GM18511 (cell line): ENCODE measurements around the gene FADS1.
A peak's percentile ranks its signal among the peaks of the same experiment; 100 is the strongest.

Experiments used
- ATAC-seq: cut with Tn5 transposase; IDR thresholded peaks from one replicate; pipeline ENCODE4 v1.9.1; 2021; ENCODE audit warnings: mild to moderate bottlenecking, moderate library complexity; ENCODE audit not compliant: unreplicated experiment

The FADS1 gene

GRCh38 chr11:61827571-61828378, 11.0 kb upstream of the FADS1 start, which contains the start of gene FADS2:
Gene FADS2 (plus strand): TSS chr11:61828300. CDS start chr11:61828391, 91 bp downstream.
- ATAC-seq: peak; percentile 82

- ATAC-seq: peak; percentile 19
These were observed 10.2 kb upstream of the FADS1 start for GRCh38 chr11:61826930-61827570.

DNA sequence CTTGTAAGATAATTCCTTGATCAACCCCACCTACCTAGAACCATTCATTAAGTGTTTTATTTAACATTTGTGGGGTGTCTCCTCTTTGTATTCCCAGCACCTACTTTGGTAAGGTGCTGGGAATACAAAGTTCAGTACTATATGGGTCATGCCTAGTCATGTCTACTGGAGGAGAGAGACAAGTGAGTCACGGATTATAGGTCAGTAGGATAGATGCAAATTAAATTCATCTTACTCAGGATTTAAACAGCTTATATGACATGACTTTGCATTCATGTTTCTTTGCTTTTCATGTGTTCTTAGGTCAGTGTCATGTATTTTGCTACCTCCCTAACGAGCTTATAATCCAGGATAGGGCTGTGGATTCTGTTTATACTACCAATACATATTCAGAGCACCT, 3.4 kb upstream of the FADS1 start:
- no peak for ATAC-seq

DNA sequence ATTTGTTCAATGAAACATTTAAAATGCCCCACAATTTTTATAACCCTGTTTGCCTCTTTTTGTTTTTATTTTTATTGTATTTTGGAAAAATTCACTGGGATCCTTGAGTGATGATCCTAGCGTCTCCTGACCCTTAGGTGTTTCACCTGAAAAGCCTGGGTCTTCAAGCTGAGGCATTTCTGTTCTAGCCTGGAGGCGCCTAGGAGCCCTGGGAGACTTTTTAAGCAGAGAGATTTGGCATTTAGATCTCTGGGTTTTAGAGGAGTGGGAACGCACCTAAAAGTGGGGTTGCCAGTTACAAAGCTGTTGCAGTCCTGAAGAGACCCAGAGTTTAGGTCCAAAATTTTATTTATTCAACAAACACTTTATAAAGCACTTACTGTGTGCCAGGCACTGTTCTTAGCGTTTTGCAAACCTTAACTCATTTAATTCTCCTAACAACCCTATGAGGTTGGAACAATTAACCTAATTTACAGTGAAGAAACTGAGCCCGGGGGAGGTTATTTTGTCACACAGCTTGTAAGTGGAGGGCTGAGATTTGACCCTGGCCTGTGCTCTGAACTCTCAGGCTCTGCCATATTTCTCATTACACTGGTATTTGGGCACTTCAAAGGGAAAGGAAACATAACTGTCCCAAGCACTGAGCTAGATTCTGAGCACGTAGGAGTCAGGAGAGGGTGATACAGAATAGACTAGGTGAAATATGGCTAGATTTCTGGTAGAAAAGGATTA, 834 bp upstream of the FADS1 start:
- ATAC-seq: no peak

DNA sequence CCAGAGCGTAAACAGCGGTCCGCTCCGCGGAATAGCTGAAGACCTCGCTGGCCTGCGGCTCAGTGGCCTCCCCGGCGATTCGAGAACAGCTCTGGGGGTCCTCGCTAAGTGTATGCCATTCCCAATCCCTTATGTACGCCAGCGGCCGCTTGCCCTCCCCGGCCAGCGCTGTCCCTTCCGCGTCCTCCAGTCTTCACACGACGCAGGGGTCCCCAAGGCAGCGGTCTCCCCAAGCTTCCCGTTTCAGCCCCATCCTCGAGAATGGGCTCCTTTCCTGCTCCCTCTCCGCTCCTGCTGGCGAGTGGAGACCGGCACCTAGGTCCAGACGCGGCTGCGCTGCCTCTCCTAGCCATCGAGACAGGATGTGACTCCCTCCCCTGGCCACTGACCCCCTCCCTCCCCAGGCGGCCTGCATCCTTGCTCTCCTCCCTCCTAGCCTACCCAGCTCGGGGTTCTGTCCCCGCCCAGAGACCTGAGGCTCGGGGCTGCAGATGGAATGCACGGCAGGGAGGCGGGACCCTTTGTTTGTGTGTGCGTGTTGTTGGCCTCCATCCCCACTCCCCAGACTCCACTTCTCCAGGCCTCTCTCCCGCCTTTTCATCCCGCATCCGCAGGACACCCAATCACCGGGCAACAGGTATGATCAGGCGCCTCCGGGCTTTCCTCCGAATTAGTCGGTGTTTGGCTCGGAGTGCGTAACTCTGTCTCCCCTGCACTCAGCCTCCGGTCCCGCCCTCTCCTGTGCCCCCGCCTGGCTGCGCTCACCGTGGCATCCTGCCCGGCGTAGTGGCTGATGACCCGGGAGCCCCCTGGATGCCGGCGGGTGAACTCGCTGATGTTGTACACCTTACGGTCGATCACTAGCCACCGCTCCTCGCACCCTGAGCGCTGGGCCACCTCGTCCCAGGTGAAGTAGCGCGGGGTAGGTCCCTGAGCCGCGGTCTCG, 740 bp downstream of the FADS1 start:
- ATAC-seq: peak; percentile 44

DNA sequence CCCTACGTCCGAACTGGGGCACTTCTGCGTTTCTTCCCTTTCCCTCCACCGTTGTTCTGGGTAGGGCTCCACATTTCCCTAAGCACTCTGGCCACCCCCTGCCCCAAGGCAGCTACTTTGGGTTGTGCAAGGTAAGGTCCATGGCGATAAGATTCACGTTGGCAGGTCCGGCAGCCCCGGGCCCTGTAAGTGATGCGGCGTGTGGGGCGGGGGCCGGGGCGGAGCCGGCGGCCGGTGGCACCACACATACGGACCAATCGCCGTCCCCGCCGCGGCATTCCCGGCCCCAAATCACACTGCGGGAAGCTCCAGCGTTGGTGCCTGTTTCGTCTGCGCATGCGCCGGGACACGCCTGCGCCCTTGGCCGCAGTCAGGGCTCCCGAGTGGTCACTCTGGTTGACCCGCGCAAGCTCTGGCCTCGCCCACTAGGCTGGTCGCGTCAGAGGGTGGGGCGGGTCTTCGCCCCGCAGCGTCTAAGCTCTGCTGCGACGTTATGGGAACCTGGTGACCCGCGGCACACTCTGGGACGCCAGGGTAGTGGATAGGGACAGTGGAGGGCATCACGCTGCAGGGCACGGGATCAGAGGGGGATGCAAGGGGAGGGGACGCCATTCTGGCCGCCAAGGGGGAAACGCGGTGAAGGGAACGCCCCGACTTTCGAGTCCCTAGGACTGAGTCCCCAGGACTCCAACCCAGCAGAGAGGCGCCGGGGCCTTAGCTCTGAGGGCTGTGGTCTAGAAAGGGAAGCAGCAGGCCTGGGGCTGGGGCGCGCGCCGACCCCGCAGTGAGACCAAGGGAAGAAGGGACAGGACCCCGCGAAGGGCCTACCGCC, 1.6 kb downstream of the FADS1 start:
- peak; percentile 54 for ATAC-seq

DNA sequence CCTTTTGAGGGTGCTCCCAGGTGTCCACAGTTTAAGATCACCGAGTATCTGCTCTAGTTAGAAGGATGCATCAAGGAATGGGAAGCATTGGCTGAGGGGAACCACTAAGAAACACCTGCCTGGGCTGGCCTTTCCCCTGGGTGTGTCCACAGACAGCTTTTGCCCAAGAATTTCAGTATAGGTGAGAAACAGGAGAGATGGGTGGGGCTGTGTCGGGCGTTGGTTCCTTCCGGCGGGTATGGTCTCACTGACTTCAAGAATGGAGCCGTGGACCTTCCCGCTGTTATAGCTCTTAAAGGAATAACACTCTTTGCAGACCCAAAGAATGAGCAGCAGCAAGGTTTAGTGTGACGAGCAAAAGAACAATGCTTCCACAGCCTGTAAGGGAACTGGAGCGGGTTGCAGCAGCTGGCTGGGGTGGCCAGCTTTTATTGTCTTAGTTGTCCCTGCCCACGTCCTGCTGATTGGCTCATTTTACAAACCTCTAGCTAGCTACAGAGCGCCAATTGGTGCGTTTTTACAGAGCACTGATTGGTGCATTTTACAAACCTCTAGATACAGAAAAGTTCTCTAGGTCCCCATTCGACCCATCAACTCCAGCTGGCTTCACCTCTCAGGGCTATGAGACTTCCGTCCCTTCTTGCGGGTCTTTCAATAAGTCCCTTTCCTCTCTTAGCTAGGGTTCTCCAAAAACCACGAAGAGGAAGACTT, 2.4 kb downstream of the FADS1 start:
- no peak for ATAC-seq

GRCh38 chr11:61812736-61813411, 3.9 kb downstream of the FADS1 start:
- no peak for ATAC-seq

GRCh38 chr11:61811831-61812230, 5.0 kb downstream of the FADS1 start:
- no peak for ATAC-seq

- ATAC-seq: no peak
These were observed 6.1 kb downstream of the FADS1 start for GRCh38 chr11:61810671-61811175.

DNA sequence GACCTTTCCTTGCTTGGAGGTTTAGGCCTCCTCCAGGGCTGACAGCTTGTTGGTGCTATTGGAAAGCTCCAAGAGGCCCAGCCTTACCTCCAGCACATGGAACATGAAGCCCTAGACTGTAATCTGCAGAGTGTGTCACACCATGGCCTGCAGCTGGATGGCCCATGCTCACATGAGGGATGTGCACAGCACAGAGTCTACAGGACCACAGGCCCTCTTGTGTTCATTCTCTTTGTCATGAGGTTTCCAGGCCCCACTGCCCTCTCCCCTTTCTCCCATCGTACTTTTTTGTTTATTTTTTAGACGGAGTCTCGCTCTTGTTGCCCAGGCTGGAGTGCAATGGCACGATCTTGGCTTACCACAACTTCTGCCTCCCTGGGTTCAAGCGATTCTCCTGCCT, 10.0 kb downstream of the FADS1 start:
- ATAC-seq: no peak

GRCh38 chr11:61805146-61805545, 11.7 kb downstream of the FADS1 start:
- ATAC-seq: no peak

GRCh38 chr11:61803889-61804647, 12.7 kb downstream of the FADS1 start:
- ATAC-seq: no peak

DNA sequence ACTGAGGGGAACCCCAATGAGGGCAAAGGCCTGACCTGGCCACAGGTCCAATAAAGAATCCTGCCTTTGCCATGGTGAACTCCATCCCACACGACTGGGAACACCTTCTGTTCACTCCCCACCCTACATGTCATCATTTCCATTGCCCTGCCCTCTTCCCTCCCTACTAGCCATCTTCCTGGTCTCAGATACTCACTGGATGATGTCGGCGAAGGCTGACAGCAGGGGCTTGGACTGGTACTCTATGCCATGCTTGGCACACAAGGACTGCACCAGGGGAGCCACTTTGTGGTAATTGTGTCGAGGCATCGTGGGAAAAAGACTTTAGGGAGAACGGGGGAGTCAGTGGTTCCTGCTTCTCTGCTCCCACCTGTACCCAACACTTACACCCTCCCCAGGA, 14.2 kb downstream of the FADS1 start:
- no peak for ATAC-seq

- ATAC-seq: no peak
These were observed 16.2 kb downstream of the FADS1 start for GRCh38 chr11:61800331-61801281.

- ATAC-seq: no peak
These were observed 17.0 kb downstream of the FADS1 start for GRCh38 chr11:61799665-61800284.
